ENCODE measurements around the gene RBM8A. TPM values are rescaled to one million over a fixed set of nuclear protein-coding genes. Genes with fewer than 3 reads are reported as not detected.

The RBM8A gene
- total RNA-seq, 1 experiment from 2014 or later = 482 TPM

DNA sequence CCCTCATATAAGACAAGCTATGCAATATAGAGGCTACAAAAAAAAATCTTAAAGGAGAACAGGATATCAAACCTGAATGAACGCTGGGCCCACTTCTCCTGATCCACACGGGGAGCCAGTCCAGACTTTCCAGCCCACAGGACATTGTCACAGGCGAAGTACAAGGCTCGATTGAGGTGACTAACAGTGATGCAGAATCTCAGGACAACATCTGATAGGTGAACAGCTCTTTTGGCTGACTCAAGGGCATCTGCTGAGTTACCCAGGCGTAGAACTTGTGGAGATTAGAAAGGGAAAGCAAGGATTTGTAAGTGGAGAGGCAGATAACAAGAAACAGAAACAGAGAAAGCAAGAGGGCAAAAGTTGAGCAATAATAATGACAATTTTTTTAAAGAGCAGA lies 10.5 kb downstream of the RBM8A start:
- peaks cover 15% of the 10 kb centered on the region for H3K79me2 ChIP-seq (ENCODE audit: low read length)
- H3K9me3 ChIP-seq (ENCODE audit: low read length) = no peaks in the 10 kb centered on the region
- intact Hi-C loops (cut with micrococcal nuclease) = loop anchor here (5.0 kb wide), 1 partner anchor 41 kb away; the partner anchor contains the start of gene LIX1L
- peaks cover 13% of the 10 kb centered on the region for H3F3A ChIP-seq (ENCODE audit: low read length, unreplicated experiment)
- no peaks in the 10 kb centered on the region for H3K27me3 ChIP-seq (ENCODE audit: low read length)
- BruUV-seq (replicated peaks) = no TSS peak
- H2AFZ ChIP-seq (ENCODE audit: low read length) = no peak overlapping the region
- H4K20me1 ChIP-seq (ENCODE audit: low read length) = no peaks in the 10 kb centered on the region
- TF ChIP-seq EZH2phosphoT487 (IDR thresholded peaks at IDR 0.05; ENCODE audit: borderline replicate concordance, low read length) (no peak), EZH2 (IDR thresholded peaks at IDR 0.05; ENCODE audit: low read length, unreplicated experiment) (no peak)
- TF ChIP-seq, protein P1, sequence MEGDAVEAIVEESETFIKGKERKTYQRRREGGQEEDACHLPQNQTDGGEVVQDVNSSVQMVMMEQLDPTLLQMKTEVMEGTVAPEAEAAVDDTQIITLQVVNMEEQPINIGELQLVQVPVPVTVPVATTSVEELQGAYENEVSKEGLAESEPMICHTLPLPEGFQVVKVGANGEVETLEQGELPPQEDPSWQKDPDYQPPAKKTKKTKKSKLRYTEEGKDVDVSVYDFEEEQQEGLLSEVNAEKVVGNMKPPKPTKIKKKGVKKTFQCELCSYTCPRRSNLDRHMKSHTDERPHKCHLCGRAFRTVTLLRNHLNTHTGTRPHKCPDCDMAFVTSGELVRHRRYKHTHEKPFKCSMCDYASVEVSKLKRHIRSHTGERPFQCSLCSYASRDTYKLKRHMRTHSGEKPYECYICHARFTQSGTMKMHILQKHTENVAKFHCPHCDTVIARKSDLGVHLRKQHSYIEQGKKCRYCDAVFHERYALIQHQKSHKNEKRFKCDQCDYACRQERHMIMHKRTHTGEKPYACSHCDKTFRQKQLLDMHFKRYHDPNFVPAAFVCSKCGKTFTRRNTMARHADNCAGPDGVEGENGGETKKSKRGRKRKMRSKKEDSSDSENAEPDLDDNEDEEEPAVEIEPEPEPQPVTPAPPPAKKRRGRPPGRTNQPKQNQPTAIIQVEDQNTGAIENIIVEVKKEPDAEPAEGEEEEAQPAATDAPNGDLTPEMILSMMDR (conservative IDR thresholded peaks at IDR 0.05; ENCODE audit: low read depth, low read length) = no peak
- H3K36me3 ChIP-seq (ENCODE audit: low read depth, low read length) = peaks cover 3% of the 10 kb centered on the region
- H3K9ac ChIP-seq (ENCODE audit: low read length) = no peak overlapping the region
- ATAC-seq (no peak), DNase-seq (peak; percentile 26)
- peak overlapping the region; percentile 99 for H3K4me2 ChIP-seq (ENCODE audit: low read length)
- no peak overlapping the region for H3K4me3 ChIP-seq (ENCODE audit: low read length)
- H3K4me1 ChIP-seq (ENCODE audit: insufficient read depth, low read length) = peaks cover 24% of the 10 kb centered on the region
- ChIA-PET POLR2A (ENCODE audit: unreplicated experiment) (no interaction called here), CTCF (no interaction called here)
- no peaks in the 10 kb centered on the region for H3K9me2 ChIP-seq (replicated peaks; ENCODE audit: low read length)
- H3K27ac ChIP-seq (ENCODE audit: low read length) = no peak overlapping the region

DNA sequence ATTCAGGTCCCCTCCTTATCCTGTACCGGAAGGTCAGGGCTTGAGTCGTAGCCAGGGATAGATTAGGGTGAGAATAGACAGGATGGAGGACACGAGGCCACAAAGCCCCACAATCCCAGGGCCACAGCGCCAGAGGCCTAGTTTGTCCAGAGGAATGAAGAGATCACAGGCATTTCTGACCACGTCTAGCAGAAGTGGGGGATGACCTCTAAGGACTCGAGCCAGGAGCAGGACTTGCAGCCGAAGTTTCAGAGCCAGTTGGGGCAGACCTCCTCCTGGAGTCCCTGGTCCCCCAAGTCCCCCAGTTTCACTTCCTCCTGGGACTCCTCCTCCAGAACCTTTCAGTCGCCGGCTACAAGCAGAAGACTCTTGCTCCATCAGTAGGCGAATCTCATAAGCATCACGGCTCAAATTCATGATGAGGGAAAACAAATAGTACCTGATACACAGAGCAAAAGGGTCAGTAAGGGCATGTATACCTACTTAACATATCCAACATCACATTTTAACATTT lies 15.1 kb downstream of the RBM8A start:
- H3K9me2 ChIP-seq (replicated peaks; ENCODE audit: low read length) = no peaks in the 10 kb centered on the region
- no peak for ATAC-seq

More for the DNA sequence above, 15.1 kb downstream of the RBM8A start:
- no peaks in the 10 kb centered on the region for H3K9me3 ChIP-seq (ENCODE audit: low read length)
- no peaks in the 10 kb centered on the region for H3F3A ChIP-seq (ENCODE audit: low read length, unreplicated experiment)
- ChIA-PET POLR2A (ENCODE audit: unreplicated experiment) (no interaction called here), CTCF (interaction anchor here (0.9 to 2.0 kb wide), 2 partner anchors 20 to 21 kb away, joined by 6 to 18 read pairs; no protein-coding TSS in a partner anchor)
- no peak overlapping the region for H2AFZ ChIP-seq (ENCODE audit: low read length)
- H3K79me2 ChIP-seq (ENCODE audit: low read length) = 0 out of 2 replicates have a peak, but pooled peaks cover 3% of the 10 kb centered on the region
- no peak for DNase-seq
- H3K9ac ChIP-seq (ENCODE audit: low read length) = no peak overlapping the region
- no peak overlapping the region for H3K4me3 ChIP-seq (ENCODE audit: low read length)
- no TSS peak for BruUV-seq (replicated peaks)
- intact Hi-C loops (cut with micrococcal nuclease) = no loop called here
- TF ChIP-seq EZH2phosphoT487 (IDR thresholded peaks at IDR 0.05; ENCODE audit: borderline replicate concordance, low read length) = no peak
- TF ChIP-seq, protein P1 (conservative IDR thresholded peaks at IDR 0.05; ENCODE audit: low read depth, low read length) = no peak
- no peak for TF ChIP-seq EZH2 (IDR thresholded peaks at IDR 0.05; ENCODE audit: low read length, unreplicated experiment)
- H4K20me1 ChIP-seq (ENCODE audit: low read length) = no peaks in the 10 kb centered on the region
- H3K4me1 ChIP-seq (ENCODE audit: insufficient read depth, low read length) = peaks cover 17% of the 10 kb centered on the region
- H3K36me3 ChIP-seq (ENCODE audit: low read depth, low read length) = peaks cover 14% of the 10 kb centered on the region
- no peak overlapping the region for H3K27ac ChIP-seq (ENCODE audit: low read length)
- no peak overlapping the region for H3K4me2 ChIP-seq (ENCODE audit: low read length)
- H3K27me3 ChIP-seq (ENCODE audit: low read length) = no peaks in the 10 kb centered on the region

All from PC-3 (cell line).